HL-60 (cell line): ENCODE measurements around the gene KLK2.

Experiments used
- DNase-seq, 2 experiments: peaks; one replicate each; pipeline ENCODE4 v3.0.0-alpha.2; 2010 to 2020; ENCODE audit warnings: low read depth in 1 of 2, low spot score in 1 of 2
- H3K27ac ChIP-seq: fragments of 250-450 bp; sonication (Bioruptor Pico); replicated peaks from 2 replicates; pipeline ENCODE4 v1.5.1; 2020; ENCODE audit warnings: mild to moderate bottlenecking, moderate library complexity
- H3K27me3 ChIP-seq: fragments of 250-450 bp; sonication (Bioruptor Pico); 2 replicates; pipeline ENCODE4 v1.5.1; 2021; ENCODE audit warnings: mild to moderate bottlenecking, moderate library complexity; ENCODE audit not compliant: insufficient read depth, poor library complexity, severe bottlenecking
- H3K4me3 ChIP-seq: replicated peaks from 2 replicates; pipeline ENCODE4 v1.5.1; 2011; ENCODE audit warnings: mild to moderate bottlenecking, control low read depth, low read length; ENCODE audit not compliant: insufficient read depth
- CTCF ChIP-seq: IDR thresholded peaks from one replicate; pipeline ENCODE4 v1.5.1; 2011; ENCODE audit warnings: low read length, control low read depth, inconsistent platforms; ENCODE audit not compliant: insufficient read depth
- GABPA ChIP-seq: IDR thresholded peaks from 2 replicates; pipeline ENCODE4 v1.6.1; 2012; ENCODE audit warnings: low read depth
- POLR2AphosphoS5 ChIP-seq: IDR thresholded peaks from 2 replicates; pipeline ENCODE4 v1.6.1; 2012; ENCODE audit warnings: low read depth
- REST ChIP-seq: IDR thresholded peaks from 2 replicates; pipeline ENCODE4 v1.6.1; 2012; ENCODE audit warnings: low read depth; ENCODE audit not compliant: insufficient replicate concordance
- SPI1 ChIP-seq: IDR thresholded peaks from 2 replicates; pipeline ENCODE4 v1.6.1; 2012; ENCODE audit warnings: low read depth, mild to moderate bottlenecking, borderline replicate concordance

KLK2 gene

GRCh38 chr19:50850738-50851137, 22.5 kb upstream of the KLK2 start:
- no peak overlapping the region for H3K27ac ChIP-seq
- H3K4me3 ChIP-seq: no peak overlapping the region
- DNase-seq: no peak
- TF ChIP-seq GABPA (no peak), REST (no peak), SPI1 (no peak)
- H3K27me3 ChIP-seq: no peaks in the 10 kb centered on the region

GRCh38 chr19:50851620-50852019, 21.6 kb upstream of the KLK2 start:
- no peak overlapping the region for H3K4me3 ChIP-seq
- no peak for TF ChIP-seq GABPA
- TF ChIP-seq POLR2AphosphoS5: no peak
- TF ChIP-seq CTCF: no peak
- no peak for TF ChIP-seq REST
- TF ChIP-seq SPI1: no peak
- no peak overlapping the region for H3K27ac ChIP-seq
- no peaks in the 10 kb centered on the region for H3K27me3 ChIP-seq
- no peak for DNase-seq

- Histone ChIP-seq H3K27ac (no peak within 1 kb of the TSS), H3K27me3 (no peaks in the 10 kb centered on the region), H3K4me3 (no peak within 1 kb of the TSS)
- no peak for TF ChIP-seq GABPA
- TF ChIP-seq CTCF: no peak
- no peak for TF ChIP-seq SPI1
- no peak for TF ChIP-seq REST
- no peak for TF ChIP-seq POLR2AphosphoS5
- no peak for DNase-seq
Measured at GRCh38 chr19:50854636-50855410, 18.4 kb upstream of the KLK2 start, which contains the start of gene KLK3. Gene KLK3, plus strand, starts transcription at chr19:50854915. Its CDS starts 41 bp downstream, at chr19:50854956.
